ENCODE results near the gene HIP1R.
"Not testable (repeated sequence)": the region's sequence is repeated elsewhere in the genome, so short reads cannot be mapped to it uniquely, and the experiment has no call there.

HIP1R gene

GRCh38 chr12:122902854-122903692 lies 67.8 kb downstream of the HIP1R start:
- no peak for DNase-seq
- no peaks in the 10 kb centered on the region for H3K27me3 ChIP-seq (replicated peaks; ENCODE audit: insufficient read depth, low read length)
- peak overlapping the region; percentile 21; the same call in 1 of the 2 replicates for H3K4me2 ChIP-seq (ENCODE audit: low read depth, low read length)
- no peaks in the 10 kb centered on the region for H3K36me3 ChIP-seq (replicated peaks; ENCODE audit: insufficient read depth, low read length)
- no peak overlapping the region for H3K4me3 ChIP-seq (ENCODE audit: low read length)
- H3K9ac ChIP-seq (ENCODE audit: low read length): no peak overlapping the region
- no peak overlapping the region for H3K27ac ChIP-seq (ENCODE audit: low read length)
- peaks cover 26% of the 10 kb centered on the region for H3F3A ChIP-seq (ENCODE audit: insufficient read depth, low read length)
- H3K4me1 ChIP-seq (ENCODE audit: low read length): peaks cover 27% of the 10 kb centered on the region
- H3K79me2 ChIP-seq (ENCODE audit: low read length): no peaks in the 10 kb centered on the region
- no peaks in the 10 kb centered on the region for H3K9me3 ChIP-seq (replicated peaks; ENCODE audit: insufficient read depth, low read length)
- no peaks in the 10 kb centered on the region for H3K9me2 ChIP-seq (replicated peaks; ENCODE audit: insufficient read depth, low read length)
- H2AFZ ChIP-seq (ENCODE audit: low read length): no peak overlapping the region
- no peak for TF ChIP-seq EZH2 (optimal IDR thresholded peaks at IDR 0.05; ENCODE audit: low read depth, low read length)
- no peak for TF ChIP-seq EZH2phosphoT487 (IDR thresholded peaks at IDR 0.05; ENCODE audit: low read length)
- TF ChIP-seq CTCF (IDR thresholded peaks at IDR 0.05; ENCODE audit: low read length): no peak
- H4K20me1 ChIP-seq (ENCODE audit: insufficient read depth, low read length): no peaks in the 10 kb centered on the region

- Histone ChIP-seq H3K9ac (ENCODE audit: low read length) (no peak overlapping the region), H3F3A (ENCODE audit: insufficient read depth, low read length) (peaks cover 21% of the 10 kb centered on the region), H3K4me2 (ENCODE audit: low read depth, low read length) (no peak overlapping the region), H3K4me3 (ENCODE audit: low read length) (no peak overlapping the region), H3K9me3 (replicated peaks; ENCODE audit: insufficient read depth, low read length) (no peaks in the 10 kb centered on the region), H3K27me3 (replicated peaks; ENCODE audit: insufficient read depth, low read length) (no peaks in the 10 kb centered on the region), H3K36me3 (replicated peaks; ENCODE audit: insufficient read depth, low read length) (no peaks in the 10 kb centered on the region), H3K27ac (ENCODE audit: low read length) (no peak overlapping the region), H3K79me2 (ENCODE audit: low read length) (no peaks in the 10 kb centered on the region), H4K20me1 (ENCODE audit: insufficient read depth, low read length) (no peaks in the 10 kb centered on the region), H2AFZ (ENCODE audit: low read length) (no peak overlapping the region), H3K9me2 (replicated peaks; ENCODE audit: insufficient read depth, low read length) (no peaks in the 10 kb centered on the region), H3K4me1 (ENCODE audit: low read length) (peaks cover 24% of the 10 kb centered on the region)
- TF ChIP-seq EZH2phosphoT487 (IDR thresholded peaks at IDR 0.05; ENCODE audit: low read length) (no peak), CTCF (IDR thresholded peaks at IDR 0.05; ENCODE audit: low read length) (no peak), EZH2 (optimal IDR thresholded peaks at IDR 0.05; ENCODE audit: low read depth, low read length) (no peak)
- DNase-seq: no peak
These were observed 68.4 kb downstream of the HIP1R start for GRCh38 chr12:122903693-122904034.

- not testable (repeated sequence) for DNase-seq; H3K36me3 ChIP-seq (replicated peaks; ENCODE audit: insufficient read depth, low read length); H3K9ac ChIP-seq (ENCODE audit: low read length); H3K79me2 ChIP-seq (ENCODE audit: low read length); H3K4me1 ChIP-seq (ENCODE audit: low read length); H3K9me2 ChIP-seq (replicated peaks; ENCODE audit: insufficient read depth, low read length); H3K4me3 ChIP-seq (ENCODE audit: low read length); H3K27me3 ChIP-seq (replicated peaks; ENCODE audit: insufficient read depth, low read length); H3K27ac ChIP-seq (ENCODE audit: low read length); H3K4me2 ChIP-seq (ENCODE audit: low read depth, low read length); H4K20me1 ChIP-seq (ENCODE audit: insufficient read depth, low read length); H2AFZ ChIP-seq (ENCODE audit: low read length); H3K9me3 ChIP-seq (replicated peaks; ENCODE audit: insufficient read depth, low read length)
- H3F3A ChIP-seq (ENCODE audit: insufficient read depth, low read length): peaks cover 14% of the 10 kb centered on the region
These were observed 70.0 kb downstream of the HIP1R start for GRCh38 chr12:122905258-122905657.

GRCh38 chr12:122908915-122909314 lies 73.7 kb downstream of the HIP1R start:
- H3K9ac ChIP-seq (ENCODE audit: low read length): no peak overlapping the region
- DNase-seq: no peak
- H3K4me1 ChIP-seq (ENCODE audit: low read length): no peaks in the 10 kb centered on the region
- no peak overlapping the region for H3K4me2 ChIP-seq (ENCODE audit: low read depth, low read length)
- no peak overlapping the region for H3K4me3 ChIP-seq (ENCODE audit: low read length)
- H3K79me2 ChIP-seq (ENCODE audit: low read length): no peaks in the 10 kb centered on the region
- H3K27ac ChIP-seq (ENCODE audit: low read length): no peak overlapping the region
- no peak overlapping the region for H2AFZ ChIP-seq (ENCODE audit: low read length)
- H3K9me3 ChIP-seq (replicated peaks; ENCODE audit: insufficient read depth, low read length): no peaks in the 10 kb centered on the region
- H3K36me3 ChIP-seq (replicated peaks; ENCODE audit: insufficient read depth, low read length): no peaks in the 10 kb centered on the region
- H3K27me3 ChIP-seq (replicated peaks; ENCODE audit: insufficient read depth, low read length): no peaks in the 10 kb centered on the region
- no peaks in the 10 kb centered on the region for H3F3A ChIP-seq (ENCODE audit: insufficient read depth, low read length)
- no peaks in the 10 kb centered on the region for H4K20me1 ChIP-seq (ENCODE audit: insufficient read depth, low read length)
- TF ChIP-seq EZH2phosphoT487 (IDR thresholded peaks at IDR 0.05; ENCODE audit: low read length) (no peak), EZH2 (optimal IDR thresholded peaks at IDR 0.05; ENCODE audit: low read depth, low read length) (no peak), CTCF (IDR thresholded peaks at IDR 0.05; ENCODE audit: low read length) (no peak)
- H3K9me2 ChIP-seq (replicated peaks; ENCODE audit: insufficient read depth, low read length): no peaks in the 10 kb centered on the region
